Endodermal cell (in vitro differentiated cells): Measurements from ENCODE around the gene LAMC2. TPM values are rescaled to one million over a fixed set of nuclear protein-coding genes. Genes with fewer than 3 reads are reported as not detected.
A peak's percentile ranks its signal among the peaks of the same experiment; 100 is the strongest.

Source experiments
- DNase-seq: peaks from one replicate; pipeline ENCODE4 v3.0.0-alpha.2; 2017
- H3K27ac ChIP-seq: 2 replicates; pipeline ENCODE4 v1.5.1; 2013; ENCODE audit warnings: mild to moderate bottlenecking, low read depth, low read length, moderate library complexity
- H3K27me3 ChIP-seq: 2 replicates; pipeline ENCODE4 v1.6.1; 2013; ENCODE audit warnings: mild to moderate bottlenecking, low read length, moderate library complexity; ENCODE audit not compliant: insufficient read depth, control insufficient read depth, poor library complexity, severe bottlenecking
- H3K36me3 ChIP-seq: 2 replicates; pipeline ENCODE4 v1.7.0; 2013; ENCODE audit warnings: mild to moderate bottlenecking, low read length, moderate library complexity; ENCODE audit not compliant: control insufficient read depth, insufficient read depth
- H3K4me1 ChIP-seq: one replicate; pipeline ENCODE4 v1.7.0; 2013; ENCODE audit warnings: low read length; ENCODE audit not compliant: control insufficient read depth, insufficient read depth
- H3K4me3 ChIP-seq: 2 replicates; pipeline ENCODE4 v1.5.1; 2013; ENCODE audit warnings: mild to moderate bottlenecking, low read length, moderate library complexity
- H3K9ac ChIP-seq: 2 replicates; pipeline ENCODE4 v1.6.1; 2013; ENCODE audit warnings: mild to moderate bottlenecking, low read length, moderate library complexity; ENCODE audit not compliant: poor library complexity, severe bottlenecking; ENCODE audit errors: extremely low read depth
- H3K9me3 ChIP-seq: 2 replicates; pipeline ENCODE4 v1.6.1; 2013; ENCODE audit warnings: mild to moderate bottlenecking, low read length, moderate library complexity; ENCODE audit not compliant: control insufficient read depth
- H3K27ac Mint-ChIP-seq: 2 replicates; pipeline ENCODE4 v1.8.0; 2020; ENCODE audit warnings: mixed read lengths
- H3K27me3 Mint-ChIP-seq: 2 replicates; pipeline ENCODE4 v1.8.0; 2021; ENCODE audit warnings: mild to moderate bottlenecking, mixed read lengths; ENCODE audit not compliant: insufficient read depth
- H3K36me3 Mint-ChIP-seq: 2 replicates; pipeline ENCODE4 v1.8.0; 2020; ENCODE audit warnings: low read depth, mixed read lengths
- H3K4me1 Mint-ChIP-seq: 2 replicates; pipeline ENCODE4 v1.8.0; 2020; ENCODE audit warnings: mixed read lengths
- H3K4me3 Mint-ChIP-seq: 2 replicates; pipeline ENCODE4 v1.8.0; 2020; ENCODE audit warnings: mild to moderate bottlenecking, moderate library complexity, mixed read lengths
- H3K9me3 Mint-ChIP-seq: 2 replicates; pipeline ENCODE4 v1.8.0; 2020; ENCODE audit warnings: mild to moderate bottlenecking, mixed read lengths
- CTCF ChIP-seq: fragments of 200-600 bp; sonication (generic); conservative IDR thresholded peaks from 2 replicates; pipeline ENCODE4 v1.5.0; 2021; ENCODE audit warnings: antibody characterized with exemption, mild to moderate bottlenecking
- WGBS, 2 experiments: methylation state at CpG; one replicate each; pipeline versions ENCODE4 v1.1.5 to v1.1.7; 2013; ENCODE audit warnings: missing lambda C conversion rate in 2 of 2, mixed read lengths in 1 of 2; ENCODE audit not compliant: insufficient coverage in 1 of 2, insufficient read length in 1 of 2; 5-methylcytosine and 5-hydroxymethylcytosine counted together
- total RNA-seq, 2 donors: library from RNA; stranded (reverse); fragmentation: NEBNext Ultra II Directional in 1 of 2; extraction: Animal tissue kit (Norgen Biotek cat#: 25700) in 1 of 2; gene quantifications; 2 replicates in 1 of 2; 3 replicates in 1 of 2; pipeline ENCODE4 v1.2.1, GENCODE V29; 2021

The LAMC2 gene
- total RNA-seq, 2 donors from 2014 or later = 2.8 to 4.8 TPM

- peaks cover 12% of the 10 kb centered on the region for H3K4me1 Mint-ChIP-seq
- WGBS, 2 experiments = 80 to 100% methylated on average over 2 to 3 of the region's 3 CpGs
- no peak for TF ChIP-seq CTCF
Measured at GRCh38 chr1:183180218-183180617, 5.8 kb upstream of the LAMC2 start.

GRCh38 chr1:183180634-183181056 lies 5.4 kb upstream of the LAMC2 start:
- Histone ChIP-seq H3K9ac (no peak overlapping the region), H3K27me3 (peaks cover 17% of the 10 kb centered on the region), H3K27ac (no peak overlapping the region), H3K4me1 (no peaks in the 10 kb centered on the region), H3K4me3 (no peak overlapping the region), H3K9me3 (no peaks in the 10 kb centered on the region), H3K36me3 (no peaks in the 10 kb centered on the region)
- no peak overlapping the region for H3K27ac Mint-ChIP-seq
- H3K4me3 Mint-ChIP-seq = no peak overlapping the region
- TF ChIP-seq CTCF = no peak
- no peaks in the 10 kb centered on the region for H3K36me3 Mint-ChIP-seq
- DNase-seq = no peak
- H3K9me3 Mint-ChIP-seq = no peaks in the 10 kb centered on the region
- peaks cover 12% of the 10 kb centered on the region for H3K4me1 Mint-ChIP-seq
- peaks cover 10% of the 10 kb centered on the region for H3K27me3 Mint-ChIP-seq
- 77% methylated on average over 3 of the region's 3 CpGs; no CpG with 5 or more reads in 1 of the 2 experiments for WGBS, 2 experiments

More at GRCh38 chr1:183180218-183180617, 5.8 kb upstream of the LAMC2 start:
- Mint-ChIP-seq H3K4me3 (no peak overlapping the region), H3K36me3 (no peaks in the 10 kb centered on the region), H3K27ac (no peak overlapping the region), H3K9me3 (no peaks in the 10 kb centered on the region), H3K27me3 (peaks cover 7% of the 10 kb centered on the region)
- H3K27ac ChIP-seq = no peak overlapping the region
- no peaks in the 10 kb centered on the region for H3K9me3 ChIP-seq
- no peak overlapping the region for H3K4me3 ChIP-seq
- H3K4me1 ChIP-seq = no peaks in the 10 kb centered on the region
- no peak overlapping the region for H3K9ac ChIP-seq
- no peak for DNase-seq
- H3K27me3 ChIP-seq = peaks cover 12% of the 10 kb centered on the region
- H3K36me3 ChIP-seq = no peaks in the 10 kb centered on the region

GRCh38 chr1:183186841-183187240 lies 777 bp downstream of the LAMC2 start:
- no peaks in the 10 kb centered on the region for H3K4me1 ChIP-seq
- Mint-ChIP-seq H3K4me1 (peaks cover 14% of the 10 kb centered on the region), H3K36me3 (no peaks in the 10 kb centered on the region), H3K27me3 (peaks cover 31% of the 10 kb centered on the region), H3K9me3 (no peaks in the 10 kb centered on the region), H3K27ac (no peak overlapping the region), H3K4me3 (peak overlapping the region; percentile 68)
- H3K27me3 ChIP-seq = peaks cover 57% of the 10 kb centered on the region
- H3K9me3 ChIP-seq = no peaks in the 10 kb centered on the region
- peak overlapping the region; percentile 78 for H3K4me3 ChIP-seq
- H3K9ac ChIP-seq = no peak overlapping the region
- TF ChIP-seq CTCF = no peak
- no peak overlapping the region for H3K27ac ChIP-seq
- DNase-seq = no peak
- WGBS, 2 experiments = 81 to 89% methylated on average over 3 to 4 of the region's 4 CpGs
- H3K36me3 ChIP-seq = no peaks in the 10 kb centered on the region
